PC-9 (cell line): Measurements from ENCODE around the gene IL13. TPM values are rescaled to one million over a fixed set of nuclear protein-coding genes. Genes with fewer than 3 reads are reported as not detected.

ENCODE experiments used
- BruUV-seq: library from RNA; stranded (reverse); fragments of 400-500 nt; replicated peaks from 2 replicates; lab custom pipeline; 2021; lab: Mats Ljungman, UMichigan
- CTCF ChIA-PET: fragments of 300-600 bp; sonication (Branson Sonifier 250); formaldehyde crosslinking; loops from one replicate; lab custom pipeline; 2022; ENCODE audit warnings: antibody characterized with exemption; lab: Charles Lee
- POLR2A ChIA-PET: fragments of 300-600 bp; sonication (Branson Sonifier 250); formaldehyde crosslinking; loops from one replicate; lab custom pipeline; 2022; ENCODE audit warnings: antibody characterized with exemption; ENCODE audit not compliant: unreplicated experiment; lab: Charles Lee
- DNase-seq, 2 experiments: peaks; one replicate each; pipeline versions ENCODE4 v3.0.0 to v3.0.0-alpha.2; 2015 to 2022; ENCODE audit warnings: mixed read lengths in 1 of 2
- H2AFZ ChIP-seq: fragments of 200-600 bp; sonication (generic); 2 replicates; pipeline ENCODE4 v1.8.1; 2017; ENCODE audit warnings: antibody characterized with exemption
- H3F3A ChIP-seq: fragments of 200-600 bp; sonication (generic); 2 replicates; pipeline ENCODE4 v1.8.1; 2017; ENCODE audit warnings: antibody characterized with exemption, mild to moderate bottlenecking, low read depth; ENCODE audit not compliant: insufficient read depth
- H3K27ac ChIP-seq: fragments of 200-600 bp; sonication (generic); 2 replicates; pipeline ENCODE4 v1.6.1; 2016; ENCODE audit warnings: mixed run types
- H3K27me3 ChIP-seq: fragments of 200-600 bp; sonication (generic); 2 replicates; pipeline ENCODE4 v1.6.1; 2016; ENCODE audit warnings: low read depth, mixed run types; ENCODE audit not compliant: insufficient read depth
- H3K36me3 ChIP-seq: fragments of 200-600 bp; sonication (generic); 2 replicates; pipeline ENCODE4 v1.6.1; 2016; ENCODE audit warnings: low read depth, mixed run types
- H3K4me1 ChIP-seq: fragments of 200-600 bp; sonication (generic); replicated peaks from 2 replicates; pipeline ENCODE4 v1.6.1; 2016; ENCODE audit warnings: mixed run types; ENCODE audit not compliant: insufficient read depth
- H3K4me2 ChIP-seq: fragments of 200-600 bp; sonication (generic); 2 replicates; pipeline ENCODE4 v1.6.1; 2017; ENCODE audit warnings: mixed run types
- H3K4me3 ChIP-seq: fragments of 200-600 bp; sonication (generic); 2 replicates; pipeline ENCODE4 v1.6.1; 2016; ENCODE audit warnings: mixed run types
- H3K79me2 ChIP-seq: fragments of 200-600 bp; sonication (generic); 2 replicates; pipeline ENCODE4 v1.6.1; 2017; ENCODE audit warnings: low read depth, mixed run types
- H3K9me2 ChIP-seq: fragments of 200-600 bp; sonication (generic); 2 replicates; pipeline ENCODE4 v1.8.1; 2017; ENCODE audit warnings: mild to moderate bottlenecking; ENCODE audit not compliant: insufficient read depth
- H3K9me3 ChIP-seq: fragments of 200-600 bp; sonication (generic); 2 replicates; pipeline ENCODE4 v1.8.1; 2016; ENCODE audit warnings: low read depth; ENCODE audit not compliant: insufficient read depth
- H4K20me1 ChIP-seq: fragments of 200-600 bp; sonication (generic); 2 replicates; pipeline ENCODE4 v1.8.1; 2017; ENCODE audit not compliant: insufficient read depth
- EZH2 ChIP-seq: fragments of 200-600 bp; sonication (generic); IDR thresholded peaks from 2 replicates; pipeline ENCODE4 v1.8.0; 2017; ENCODE audit warnings: antibody characterized with exemption, low read depth
- intact Hi-C: fragments of 100-400 bp; cut with micrococcal nuclease; formaldehyde crosslinking; loops from one replicate; pipeline ENCODE4 v1.10.0; 2022; ENCODE audit not compliant: unreplicated experiment
- total RNA-seq: library from RNA; stranded (reverse); gene quantifications from 2 replicates; pipeline ENCODE4 v1.2.3, GENCODE V29; 2021
- TF ChIP-seq, protein P1 (sequence below): fragments of 200-600 bp; sonication (generic); conservative IDR thresholded peaks from 2 replicates; pipeline ENCODE4 v1.6.1; 2017; ENCODE audit warnings: mixed run types, antibody characterized with exemption, mild to moderate bottlenecking, moderate library complexity

The IL13 gene
- total RNA-seq, 1 experiment from 2014 or later, result not detected

DNA sequence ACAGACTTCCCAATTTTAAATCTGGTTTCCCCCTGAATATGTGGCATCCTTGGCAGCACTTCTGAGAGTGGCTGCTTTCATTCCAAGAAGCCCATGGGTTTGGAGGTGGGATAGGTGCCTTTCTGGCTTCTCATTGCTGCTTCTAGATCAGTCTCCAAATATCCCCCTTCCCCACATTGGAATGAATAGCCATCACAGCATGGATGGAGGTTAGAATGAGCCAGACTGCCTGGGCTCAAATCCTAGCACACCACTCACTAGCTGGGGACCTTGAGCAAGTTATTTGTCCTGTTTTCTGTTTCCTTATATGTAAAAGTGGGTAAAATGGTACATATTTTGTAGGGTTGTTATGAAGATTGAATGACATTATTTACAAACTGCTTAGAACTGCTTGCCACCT lies 13.8 kb upstream of the IL13 start:
- TF ChIP-seq EZH2, result no peak
- TF ChIP-seq, protein P1, sequence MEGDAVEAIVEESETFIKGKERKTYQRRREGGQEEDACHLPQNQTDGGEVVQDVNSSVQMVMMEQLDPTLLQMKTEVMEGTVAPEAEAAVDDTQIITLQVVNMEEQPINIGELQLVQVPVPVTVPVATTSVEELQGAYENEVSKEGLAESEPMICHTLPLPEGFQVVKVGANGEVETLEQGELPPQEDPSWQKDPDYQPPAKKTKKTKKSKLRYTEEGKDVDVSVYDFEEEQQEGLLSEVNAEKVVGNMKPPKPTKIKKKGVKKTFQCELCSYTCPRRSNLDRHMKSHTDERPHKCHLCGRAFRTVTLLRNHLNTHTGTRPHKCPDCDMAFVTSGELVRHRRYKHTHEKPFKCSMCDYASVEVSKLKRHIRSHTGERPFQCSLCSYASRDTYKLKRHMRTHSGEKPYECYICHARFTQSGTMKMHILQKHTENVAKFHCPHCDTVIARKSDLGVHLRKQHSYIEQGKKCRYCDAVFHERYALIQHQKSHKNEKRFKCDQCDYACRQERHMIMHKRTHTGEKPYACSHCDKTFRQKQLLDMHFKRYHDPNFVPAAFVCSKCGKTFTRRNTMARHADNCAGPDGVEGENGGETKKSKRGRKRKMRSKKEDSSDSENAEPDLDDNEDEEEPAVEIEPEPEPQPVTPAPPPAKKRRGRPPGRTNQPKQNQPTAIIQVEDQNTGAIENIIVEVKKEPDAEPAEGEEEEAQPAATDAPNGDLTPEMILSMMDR, result no peak
- DNase-seq, result no peak
- no peaks in the 10 kb centered on the region for H3K4me1 ChIP-seq
- no peaks in the 10 kb centered on the region for H3K9me2 ChIP-seq
- no peak overlapping the region for H3K4me2 ChIP-seq
- H3K4me3 ChIP-seq, result no peak overlapping the region
- H3K36me3 ChIP-seq, result peaks cover 9% of the 10 kb centered on the region
- H4K20me1 ChIP-seq, result no peaks in the 10 kb centered on the region
- no peaks in the 10 kb centered on the region for H3K27me3 ChIP-seq
- no TSS peak for BruUV-seq
- H3F3A ChIP-seq, result peaks cover 7% of the 10 kb centered on the region; the same call in 1 of the 2 replicates
- H3K27ac ChIP-seq, result no peak overlapping the region
- H3K9me3 ChIP-seq, result no peaks in the 10 kb centered on the region
- CTCF ChIA-PET, result no interaction called here
- POLR2A ChIA-PET, result no interaction called here
- intact Hi-C loops, result no loop called here
- no peak overlapping the region for H2AFZ ChIP-seq
- H3K79me2 ChIP-seq, result no peaks in the 10 kb centered on the region

DNA sequence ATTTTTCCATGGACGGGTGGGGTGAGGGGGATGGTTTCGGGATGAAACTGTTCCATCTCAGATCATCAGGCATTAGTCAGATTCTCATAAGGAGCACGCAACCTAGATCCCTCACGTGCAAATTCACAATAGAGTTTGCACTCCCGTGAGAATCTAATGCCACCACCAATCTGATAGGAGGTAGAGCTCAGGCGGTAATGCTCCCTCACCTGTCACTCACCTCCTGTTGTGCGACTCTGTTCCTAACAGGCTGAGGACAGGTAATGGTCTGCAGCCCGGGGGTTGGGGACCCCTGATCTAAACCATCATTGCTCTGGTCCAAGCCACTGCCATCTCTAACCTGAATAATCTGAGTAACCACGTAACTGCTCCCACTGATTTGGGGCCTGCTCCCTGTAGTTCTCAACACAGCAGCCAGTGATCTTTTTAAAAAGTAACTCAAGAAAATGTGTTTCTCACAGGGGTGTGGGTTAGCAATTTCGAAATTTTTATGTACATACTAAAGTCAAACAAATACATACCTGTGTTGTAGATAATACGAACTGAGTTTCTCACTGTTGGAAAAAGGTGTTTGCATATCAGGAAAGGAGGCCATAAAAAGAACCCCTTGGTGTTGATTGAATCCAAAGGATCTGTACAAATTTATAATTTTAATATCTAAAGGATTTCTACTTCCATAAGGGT lies 11.2 kb upstream of the IL13 start:
- H3K27me3 ChIP-seq, result no peaks in the 10 kb centered on the region
- no peak overlapping the region for H3K27ac ChIP-seq
- H3K9me3 ChIP-seq, result 0 out of 2 replicates have a peak, but pooled peaks cover 4% of the 10 kb centered on the region
- intact Hi-C loops, result no loop called here
- peaks cover 8% of the 10 kb centered on the region; the same call in 1 of the 2 replicates for H3K36me3 ChIP-seq
- no peak overlapping the region for H3K4me2 ChIP-seq
- no peaks in the 10 kb centered on the region for H3K4me1 ChIP-seq
- POLR2A ChIA-PET, result no interaction called here
- DNase-seq, result no peak
- H4K20me1 ChIP-seq, result no peaks in the 10 kb centered on the region
- no peak overlapping the region for H3K4me3 ChIP-seq
- no peaks in the 10 kb centered on the region for H3K9me2 ChIP-seq
- no TSS peak for BruUV-seq
- no peak for TF ChIP-seq EZH2
- TF ChIP-seq, protein P1, result no peak
- peaks cover 7% of the 10 kb centered on the region; the same call in 1 of the 2 replicates for H3F3A ChIP-seq
- CTCF ChIA-PET, result no interaction called here
- no peaks in the 10 kb centered on the region for H3K79me2 ChIP-seq
- H2AFZ ChIP-seq, result no peak overlapping the region

DNA sequence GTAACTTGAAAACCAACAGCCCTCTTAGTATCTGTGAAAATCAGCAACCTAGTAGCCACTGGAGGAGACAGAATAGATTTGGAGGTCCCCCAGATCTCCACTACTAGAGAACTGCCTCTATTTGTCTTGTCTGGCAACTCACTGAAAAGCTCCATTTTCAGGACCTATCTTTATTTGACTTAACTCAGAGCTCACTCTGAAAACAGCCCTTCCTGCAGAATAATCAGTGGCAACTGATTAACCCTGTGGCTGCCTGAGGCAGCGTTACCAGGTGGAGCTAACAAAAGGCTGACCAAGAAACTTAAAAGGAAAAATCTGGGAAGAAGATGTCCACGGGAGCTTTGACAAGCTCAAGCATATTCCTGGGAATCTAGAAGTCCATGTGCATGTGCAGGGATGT lies 10.5 kb upstream of the IL13 start:
- H4K20me1 ChIP-seq, result no peaks in the 10 kb centered on the region
- H3K36me3 ChIP-seq, result peaks cover 4% of the 10 kb centered on the region; the same call in 1 of the 2 replicates
- H3K4me1 ChIP-seq, result no peaks in the 10 kb centered on the region
- intact Hi-C loops, result no loop called here
- no peak overlapping the region for H3K4me2 ChIP-seq
- no peak overlapping the region for H3K4me3 ChIP-seq
- peaks cover 7% of the 10 kb centered on the region; the same call in 1 of the 2 replicates for H3F3A ChIP-seq
- no peaks in the 10 kb centered on the region for H3K27me3 ChIP-seq
- TF ChIP-seq, protein P1, result no peak
- no peak for TF ChIP-seq EZH2
- no peak overlapping the region for H3K27ac ChIP-seq
- no peak overlapping the region for H2AFZ ChIP-seq
- ChIA-PET CTCF (no interaction called here), POLR2A (no interaction called here)
- TSS peak; percentile 8 for BruUV-seq
- H3K9me3 ChIP-seq, result 0 out of 2 replicates have a peak, but pooled peaks cover 4% of the 10 kb centered on the region
- H3K9me2 ChIP-seq, result no peaks in the 10 kb centered on the region
- no peaks in the 10 kb centered on the region for H3K79me2 ChIP-seq
- DNase-seq, result no peak
